ENCODE measurements around the gene LGSN. TPM values are rescaled to one million over a fixed set of nuclear protein-coding genes. Genes with fewer than 3 reads are reported as not detected.
A peak's percentile ranks its signal among the peaks of the same experiment; 100 is the strongest.
"Not testable (repeated sequence)": the region's sequence is repeated elsewhere in the genome, so short reads cannot be mapped to it uniquely, and the experiment has no call there.

LGSN gene
- total RNA-seq, 6 experiments from 2014 or later = 0.09 to 1.7 (median 1.00) TPM; not detected in 2

DNA sequence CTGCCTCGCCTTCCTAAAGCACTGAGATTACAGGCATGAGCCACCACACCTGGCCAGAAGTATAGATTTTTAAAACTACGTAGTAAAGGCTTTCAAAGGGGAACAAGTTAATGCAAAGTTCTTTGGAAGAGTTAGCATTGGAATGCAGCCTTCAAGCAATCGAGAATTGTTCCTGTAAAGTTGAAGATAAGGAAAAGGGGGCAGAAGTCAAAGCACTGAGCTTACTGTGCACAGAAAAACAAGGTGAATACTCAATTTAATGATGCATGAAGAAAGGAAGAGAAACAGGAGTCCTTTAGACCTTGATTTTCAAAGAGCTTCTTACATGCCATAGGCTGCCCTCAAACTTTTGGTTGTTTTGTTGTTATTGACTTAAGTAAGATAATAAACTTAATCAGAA lies 29.1 kb upstream of the LGSN start:
- WGBS (ENCODE audit: insufficient coverage, low coverage, low lambda C conversion rate, missing lambda C conversion rate) = 70% methylated on average over 3 of the region's 3 CpGs
- H3K4me1 ChIP-seq = peaks cover 0 to 14% (median 8%) of the 10 kb centered on the region in 4 donors
- no peak for TF ChIP-seq CTCF (IDR thresholded peaks at IDR 0.05)
- no peak for TF ChIP-seq POLR2A (IDR thresholded peaks at IDR 0.05)
- DNase-seq (no peak), ATAC-seq (no peak)
- no peak overlapping the region for H3K4me3 ChIP-seq
- H3K27me3 ChIP-seq = no peaks in the 10 kb centered on the region
- intact Hi-C loops (cut with DNase I) = no loop called here
- H3K9me3 ChIP-seq = no peaks in the 10 kb centered on the region
- H3K27ac ChIP-seq = no peak overlapping the region
- no peaks in the 10 kb centered on the region for H3K36me3 ChIP-seq

GRCh38 chr6:63347599-63347998 lies 27.8 kb upstream of the LGSN start:
- intact Hi-C loops (cut with DNase I) = no loop called here
- Histone ChIP-seq H3K27me3 (no peaks in the 10 kb centered on the region), H3K36me3 (no peaks in the 10 kb centered on the region), H3K4me1 (peaks cover 0 to 4% (median 0%) of the 10 kb centered on the region in 4 donors), H3K9me3 (no peaks in the 10 kb centered on the region), H3K27ac (no peak overlapping the region), H3K4me3 (no peak overlapping the region)
- 47% methylated on average over 2 of the region's 2 CpGs for WGBS (ENCODE audit: insufficient coverage, low coverage, low lambda C conversion rate, missing lambda C conversion rate)
- DNase-seq = no peak
- no peak for TF ChIP-seq CTCF (IDR thresholded peaks at IDR 0.05)
- no peak for TF ChIP-seq POLR2A (IDR thresholded peaks at IDR 0.05)
- peak in 1 of 4 donors; percentile 9 for ATAC-seq

DNA sequence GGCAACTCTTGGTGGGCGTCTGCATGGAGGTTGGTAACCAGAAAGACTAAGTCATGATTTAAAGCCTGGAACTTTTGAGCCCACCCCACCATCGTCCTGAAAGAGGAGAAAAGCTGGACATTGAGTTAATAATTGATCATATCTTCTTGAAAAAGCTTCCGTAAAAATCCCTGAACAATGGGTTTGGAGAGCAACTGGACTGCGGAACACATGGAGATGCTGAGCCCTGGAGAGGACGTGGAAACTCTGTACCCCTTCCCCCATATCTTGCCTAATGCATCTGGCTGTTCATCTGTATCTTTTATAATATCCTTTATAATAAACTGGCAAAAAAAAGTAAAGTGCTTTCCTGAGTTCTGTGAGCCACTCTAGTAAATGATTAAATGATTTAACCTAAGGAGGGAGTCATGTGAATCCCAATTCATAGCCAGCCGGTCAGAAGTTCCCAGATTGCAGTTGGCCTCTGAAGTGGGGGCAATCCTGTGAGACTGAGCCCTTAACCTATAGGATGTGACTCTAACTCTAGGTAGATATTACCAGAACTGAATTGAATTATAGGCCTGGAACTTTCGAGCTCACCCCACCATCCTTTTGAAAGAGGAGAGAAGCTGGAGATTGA lies 26.5 kb upstream of the LGSN start:
- no peaks in the 10 kb centered on the region for H3K36me3 ChIP-seq
- H3K4me3 ChIP-seq = no peak overlapping the region
- no peak overlapping the region for H3K27ac ChIP-seq
- no peaks in the 10 kb centered on the region for H3K27me3 ChIP-seq
- no peak for DNase-seq
- no peaks in the 10 kb centered on the region for H3K9me3 ChIP-seq
- no peak for ATAC-seq
- H3K4me1 ChIP-seq = no peaks in the 10 kb centered on the region
- WGBS (ENCODE audit: insufficient coverage, low coverage, low lambda C conversion rate, missing lambda C conversion rate) = 65% methylated on average over 7 of the region's 7 CpGs
- TF ChIP-seq CTCF (IDR thresholded peaks at IDR 0.05) (no peak), POLR2A (IDR thresholded peaks at IDR 0.05) (no peak)
- intact Hi-C loops (cut with DNase I) = no loop called here

DNA sequence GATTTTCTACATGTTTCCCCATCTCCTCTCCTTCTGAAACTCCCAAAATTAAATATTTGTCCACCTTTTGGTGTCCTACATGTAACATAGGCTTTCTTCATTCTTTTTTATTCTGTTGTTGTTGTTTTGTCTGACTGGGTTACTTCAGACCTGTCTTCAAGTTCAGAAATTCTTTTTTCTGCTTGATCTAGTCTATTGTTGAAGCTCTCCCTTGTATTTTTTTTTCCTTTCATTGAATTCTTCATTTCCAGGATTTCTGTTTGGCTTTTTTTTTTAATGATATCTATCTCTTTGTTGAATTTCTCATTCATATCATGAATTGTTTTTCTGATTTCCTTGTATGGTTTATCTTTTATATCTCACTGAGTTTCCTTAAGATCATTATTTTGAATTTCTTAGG lies 20.6 kb upstream of the LGSN start:
- Histone ChIP-seq H3K9me3 (no peaks in the 10 kb centered on the region), H3K36me3 (no peaks in the 10 kb centered on the region), H3K4me1 (no peaks in the 10 kb centered on the region), H3K27ac (no peak overlapping the region), H3K4me3 (no peak overlapping the region), H3K27me3 (no peaks in the 10 kb centered on the region)
- DNase-seq = no peak
- TF ChIP-seq POLR2A (IDR thresholded peaks at IDR 0.05) (no peak), CTCF (IDR thresholded peaks at IDR 0.05) (no peak)
- intact Hi-C loops (cut with DNase I) = no loop called here
- ATAC-seq = no peak

- DNase-seq; ATAC-seq; H3K36me3 ChIP-seq; H3K27ac ChIP-seq; intact Hi-C loops (cut with DNase I); H3K9me3 ChIP-seq; H3K4me1 ChIP-seq; H3K4me3 ChIP-seq; H3K27me3 ChIP-seq: not testable (repeated sequence)
- 80% methylated on average over 2 of the region's 2 CpGs for WGBS (ENCODE audit: insufficient coverage, low coverage, low lambda C conversion rate, missing lambda C conversion rate)
Observed at GRCh38 chr6:63334652-63335051, 14.9 kb upstream of the LGSN start.

All from right lobe of liver (tissue), 6 donors.